LNCaP clone FGC (cell line): ENCODE measurements around the gene ANKUB1.
"Not testable (repeated sequence)": the region's sequence is repeated elsewhere in the genome, so short reads cannot be mapped to it uniquely, and the experiment has no call there.

Experiments used
- DNase-seq: peaks from one replicate; pipeline ENCODE4 v3.0.0-alpha.2; 2011; ENCODE audit warnings: low read depth
- H3K4me3 ChIP-seq: 2 replicates; pipeline ENCODE4 v1.5.1; 2011; ENCODE audit warnings: mild to moderate bottlenecking, low read depth, low read length, control low read depth
- CTCF ChIP-seq: IDR thresholded peaks from 2 replicates; pipeline ENCODE4 v1.5.1; 2012; ENCODE audit warnings: mild to moderate bottlenecking; ENCODE audit not compliant: control insufficient read depth, insufficient read depth; ENCODE audit errors: extremely low read depth

The ANKUB1 gene

GRCh38 chr3:149792452-149793270, at the start of gene ANKUB1:
TSS of gene ANKUB1 (minus strand) at chr3:149792554. CDS start at chr3:149792366, 188 bp downstream.
- DNase-seq, result no peak
- TF ChIP-seq CTCF, result no peak
- H3K4me3 ChIP-seq, result no peak within 1 kb of the TSS

GRCh38 chr3:149839896-149840295, 47.5 kb upstream of the ANKUB1 start:
- H3K4me3 ChIP-seq, result no peak overlapping the region
- no peak for DNase-seq
- TF ChIP-seq CTCF, result no peak

- H3K4me3 ChIP-seq, DNase-seq: not testable (repeated sequence)
Measured at GRCh38 chr3:149839469-149839868, 47.1 kb upstream of the ANKUB1 start.

- DNase-seq, H3K4me3 ChIP-seq: not testable (repeated sequence)
Measured at GRCh38 chr3:149838491-149838890, 46.1 kb upstream of the ANKUB1 start.

GRCh38 chr3:149833241-149833640, 40.9 kb upstream of the ANKUB1 start:
- DNase-seq, result no peak
- H3K4me3 ChIP-seq, result no peak overlapping the region
- no peak for TF ChIP-seq CTCF

- no peak for DNase-seq
- H3K4me3 ChIP-seq, result no peak overlapping the region
- no peak for TF ChIP-seq CTCF
Measured at GRCh38 chr3:149832086-149832485, 39.7 kb upstream of the ANKUB1 start.

GRCh38 chr3:149831321-149831720, 39.0 kb upstream of the ANKUB1 start:
- no peak for DNase-seq
- H3K4me3 ChIP-seq, result no peak overlapping the region
- no peak for TF ChIP-seq CTCF

- no peak overlapping the region for H3K4me3 ChIP-seq
- DNase-seq, result no peak
- no peak for TF ChIP-seq CTCF
Measured at GRCh38 chr3:149830902-149831301, 38.5 kb upstream of the ANKUB1 start.

GRCh38 chr3:149829631-149830030, 37.3 kb upstream of the ANKUB1 start:
- not testable (repeated sequence) for DNase-seq, H3K4me3 ChIP-seq
